GM23338 (cell line): ENCODE results near the gene PABPC3. TPM values are rescaled to one million over a fixed set of nuclear protein-coding genes. Genes with fewer than 3 reads are reported as not detected.

Source experiments
- ATAC-seq: fragments of 200-7000 bp; cut with Tn5 transposase; 3 replicates; pipeline ENCODE4 v1.9.1; 2020
- DNase-seq: peaks from one replicate; pipeline ENCODE4 v3.0.0-alpha.2; 2015; ENCODE audit warnings: low spot score
- H2AFZ ChIP-seq: fragments of 200-600 bp; sonication (generic); 2 replicates; pipeline ENCODE4 v1.8.0; 2016; ENCODE audit warnings: antibody characterized with exemption, mild to moderate bottlenecking, moderate library complexity
- H3F3A ChIP-seq: fragments of 200-600 bp; sonication (generic); replicated peaks from 2 replicates; pipeline ENCODE4 v1.8.0; 2017; ENCODE audit warnings: antibody characterized with exemption, mixed run types, low read depth
- H3K27ac ChIP-seq: fragments of 200-600 bp; sonication (generic); 2 replicates; pipeline ENCODE4 v1.6.1; 2016; ENCODE audit warnings: low read depth
- H3K27me3 ChIP-seq: fragments of 200-600 bp; sonication (generic); 2 replicates; pipeline ENCODE4 v1.8.0; 2016; ENCODE audit warnings: mild to moderate bottlenecking, mixed run types, moderate library complexity; ENCODE audit not compliant: insufficient read depth
- H3K36me3 ChIP-seq: fragments of 200-600 bp; sonication (generic); 2 replicates; pipeline ENCODE4 v1.8.0; 2016; ENCODE audit warnings: mild to moderate bottlenecking; ENCODE audit not compliant: insufficient read depth
- H3K4me1 ChIP-seq: fragments of 200-600 bp; sonication (generic); 2 replicates; pipeline ENCODE4 v1.8.0; 2016; ENCODE audit warnings: mild to moderate bottlenecking, moderate library complexity; ENCODE audit not compliant: insufficient read depth
- H3K4me2 ChIP-seq: fragments of 200-600 bp; sonication (generic); 2 replicates; pipeline ENCODE4 v1.7.1; 2017; ENCODE audit warnings: mixed run types
- H3K4me3 ChIP-seq: fragments of 200-600 bp; sonication (generic); 2 replicates; pipeline ENCODE4 v1.6.1; 2016; ENCODE audit warnings: mixed run types
- H3K79me2 ChIP-seq: fragments of 200-600 bp; sonication (generic); replicated peaks from 2 replicates; pipeline ENCODE4 v1.8.0; 2017; ENCODE audit warnings: mild to moderate bottlenecking; ENCODE audit not compliant: insufficient read depth
- H3K9me2 ChIP-seq: fragments of 200-600 bp; sonication (generic); 2 replicates; pipeline ENCODE4 v1.8.0; 2017; ENCODE audit not compliant: insufficient read depth
- H4K20me1 ChIP-seq: fragments of 200-600 bp; sonication (generic); replicated peaks from 2 replicates; pipeline ENCODE4 v1.8.0; 2017; ENCODE audit warnings: mild to moderate bottlenecking; ENCODE audit not compliant: insufficient read depth
- H3K27ac Mint-ChIP-seq: 2 replicates; pipeline ENCODE4 v1.8.0; 2020; ENCODE audit warnings: inconsistent platforms, mild to moderate bottlenecking, moderate library complexity, mixed read lengths
- H3K27me3 Mint-ChIP-seq: 3 replicates; pipeline ENCODE4 v1.8.0; 2022; ENCODE audit warnings: low read depth, mild to moderate bottlenecking, moderate library complexity, mixed read lengths, inconsistent platforms; ENCODE audit not compliant: insufficient read depth, poor library complexity
- H3K36me3 Mint-ChIP-seq: 3 replicates; pipeline ENCODE4 v1.8.0; 2021; ENCODE audit warnings: low read depth, mild to moderate bottlenecking, inconsistent platforms, moderate library complexity, mixed read lengths
- H3K4me1 Mint-ChIP-seq: 3 replicates; pipeline ENCODE4 v1.8.0; 2020; ENCODE audit warnings: mild to moderate bottlenecking, inconsistent platforms, mixed read lengths
- H3K4me3 Mint-ChIP-seq: 3 replicates; pipeline ENCODE4 v1.8.0; 2021; ENCODE audit warnings: moderate library complexity, mild to moderate bottlenecking, inconsistent platforms, mixed read lengths
- H3K9me3 Mint-ChIP-seq: 3 replicates; pipeline ENCODE4 v1.8.0; 2020; ENCODE audit warnings: moderate library complexity, mild to moderate bottlenecking, inconsistent platforms, mixed read lengths
- CREB1 ChIP-seq: fragments of 250-450 bp; sonication (Bioruptor Pico); IDR thresholded peaks from 2 replicates; pipeline ENCODE4 v1.5.0; 2020; ENCODE audit warnings: low read depth, mild to moderate bottlenecking, moderate library complexity
- EZH2 ChIP-seq: fragments of 200-600 bp; sonication (generic); IDR thresholded peaks from one replicate; pipeline ENCODE4 v1.8.0; 2017; ENCODE audit warnings: antibody characterized with exemption, mild to moderate bottlenecking, low read depth; ENCODE audit not compliant: unreplicated experiment
- EZH2phosphoT487 ChIP-seq: fragments of 200-600 bp; sonication (generic); IDR thresholded peaks from one replicate; pipeline ENCODE4 v1.8.1; 2018; ENCODE audit warnings: antibody characterized with exemption; ENCODE audit not compliant: unreplicated experiment
- JUNB ChIP-seq: IDR thresholded peaks from one replicate; pipeline ENCODE4 v1.6.1; 2016; ENCODE audit warnings: antibody characterized with exemption; ENCODE audit not compliant: unreplicated experiment
- NANOG ChIP-seq: IDR thresholded peaks from 2 replicates; pipeline ENCODE4 v1.6.1; 2016; ENCODE audit warnings: antibody characterized with exemption, borderline replicate concordance
- POLR2AphosphoS5 ChIP-seq: IDR thresholded peaks from 2 replicates; pipeline ENCODE4 v1.6.1; 2016; ENCODE audit warnings: antibody characterized with exemption, low read depth
- STAT1 ChIP-seq: IDR thresholded peaks from one replicate; pipeline ENCODE4 v1.6.1; 2016; ENCODE audit warnings: antibody characterized with exemption; ENCODE audit not compliant: unreplicated experiment
- ZNF114 ChIP-seq: fragments of 250-450 bp; sonication (Bioruptor Pico); IDR thresholded peaks from 2 replicates; pipeline ENCODE4 v1.5.0; 2020; ENCODE audit warnings: mild to moderate bottlenecking, moderate library complexity
- ZNF331 ChIP-seq: fragments of 250-450 bp; sonication (Bioruptor Pico); IDR thresholded peaks from 2 replicates; pipeline ENCODE4 v1.5.0; 2020; ENCODE audit warnings: low read depth, mild to moderate bottlenecking, moderate library complexity
- polyA plus RNA-seq: library from polyadenylated mRNA; unstranded; fragments of >200 nt; fragmentation: Nextera tagmentation; extraction: Ambion mirVana; gene quantifications from 2 replicates; pipeline ENCODE4 v1.2.1, GENCODE V29; 2016
- total RNA-seq: library from RNA; depleted of rRNA; stranded (reverse); fragments of >200 nt; shearing (Covaris generic); gene quantifications from 2 replicates; pipeline ENCODE4 v1.2.3, GENCODE V29; 2014
- TF ChIP-seq, protein P1 (sequence below): IDR thresholded peaks from one replicate; pipeline ENCODE4 v1.6.1; 2018; ENCODE audit warnings: antibody characterized with exemption; ENCODE audit not compliant: unreplicated experiment
- TF ChIP-seq, protein P2 (sequence below): fragments of 250-450 bp; sonication (Bioruptor Pico); IDR thresholded peaks from 2 replicates; pipeline ENCODE4 v1.5.0; 2020; ENCODE audit warnings: mild to moderate bottlenecking, moderate library complexity
- TF ChIP-seq, protein P3 (sequence below): IDR thresholded peaks from 2 replicates; pipeline ENCODE4 v1.6.1; 2016; ENCODE audit warnings: antibody characterized with exemption
- TF ChIP-seq, protein P4 (sequence below), 2 experiments: fragments of 200-600 bp in 1 of 2; sonication (generic) in 1 of 2; conservative IDR thresholded peaks; 2 replicates each; pipeline versions ENCODE4 v1.5.1 to v1.6.1; 2016 to 2017; ENCODE audit warnings: antibody characterized with exemption in 2 of 2, low read depth in 2 of 2, mild to moderate bottlenecking in 2 of 2, moderate library complexity in 1 of 2

PABPC3 gene
- total and polyA plus RNA-seq, 2 experiments from 2014 or later = 0.55 to 1.2 TPM

DNA sequence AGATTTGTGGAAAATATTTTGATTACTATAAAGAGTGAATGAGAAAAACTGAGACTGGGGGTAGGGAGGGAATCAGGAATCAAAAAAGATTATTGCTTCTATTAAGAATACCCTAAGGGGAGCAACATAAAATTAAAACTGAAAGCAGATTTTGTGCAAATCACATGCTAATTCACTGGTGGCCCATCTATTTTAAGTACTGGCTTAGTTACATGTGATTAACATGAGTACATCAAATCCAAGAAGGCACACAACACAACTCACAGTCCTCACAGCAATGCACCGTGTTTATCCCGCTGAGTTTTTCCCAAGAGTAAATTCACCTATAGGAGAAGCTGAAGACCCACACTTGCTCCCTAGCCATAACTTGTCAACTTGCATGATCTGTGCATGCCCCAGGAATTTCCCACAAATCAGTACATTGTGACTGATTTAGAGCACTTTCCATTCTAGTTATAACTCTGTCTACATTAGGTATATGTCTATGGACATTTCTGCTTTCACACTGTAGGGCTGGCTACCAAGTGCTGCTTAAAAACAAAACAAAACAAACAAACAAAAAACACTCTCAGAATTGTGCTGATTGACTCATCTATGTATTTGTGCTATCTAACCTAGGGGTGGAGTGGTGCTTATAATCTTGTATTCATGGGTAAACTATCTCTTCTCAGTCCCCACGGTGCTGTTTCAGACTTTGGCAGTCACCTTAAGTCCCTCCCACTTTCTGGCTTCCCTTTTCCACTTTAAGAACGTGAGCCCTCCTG, 51.9 kb downstream of the PABPC3 start:
- Histone ChIP-seq H4K20me1 (no peaks in the 10 kb centered on the region), H3K27ac (no peak overlapping the region), H3K4me2 (no peak overlapping the region), H3K27me3 (no peaks in the 10 kb centered on the region), H3K9me2 (0 out of 2 replicates have a peak, but pooled peaks cover 6% of the 10 kb centered on the region), H3K4me1 (peaks cover 24% of the 10 kb centered on the region), H3K4me3 (no peak overlapping the region), H3K79me2 (no peaks in the 10 kb centered on the region), H2AFZ (no peak overlapping the region), H3K36me3 (0 out of 2 replicates have a peak, but pooled peaks cover 4% of the 10 kb centered on the region), H3F3A (no peaks in the 10 kb centered on the region)
- H3K4me3 Mint-ChIP-seq = no peak overlapping the region
- TF ChIP-seq STAT1 = no peak
- TF ChIP-seq, protein P1, sequence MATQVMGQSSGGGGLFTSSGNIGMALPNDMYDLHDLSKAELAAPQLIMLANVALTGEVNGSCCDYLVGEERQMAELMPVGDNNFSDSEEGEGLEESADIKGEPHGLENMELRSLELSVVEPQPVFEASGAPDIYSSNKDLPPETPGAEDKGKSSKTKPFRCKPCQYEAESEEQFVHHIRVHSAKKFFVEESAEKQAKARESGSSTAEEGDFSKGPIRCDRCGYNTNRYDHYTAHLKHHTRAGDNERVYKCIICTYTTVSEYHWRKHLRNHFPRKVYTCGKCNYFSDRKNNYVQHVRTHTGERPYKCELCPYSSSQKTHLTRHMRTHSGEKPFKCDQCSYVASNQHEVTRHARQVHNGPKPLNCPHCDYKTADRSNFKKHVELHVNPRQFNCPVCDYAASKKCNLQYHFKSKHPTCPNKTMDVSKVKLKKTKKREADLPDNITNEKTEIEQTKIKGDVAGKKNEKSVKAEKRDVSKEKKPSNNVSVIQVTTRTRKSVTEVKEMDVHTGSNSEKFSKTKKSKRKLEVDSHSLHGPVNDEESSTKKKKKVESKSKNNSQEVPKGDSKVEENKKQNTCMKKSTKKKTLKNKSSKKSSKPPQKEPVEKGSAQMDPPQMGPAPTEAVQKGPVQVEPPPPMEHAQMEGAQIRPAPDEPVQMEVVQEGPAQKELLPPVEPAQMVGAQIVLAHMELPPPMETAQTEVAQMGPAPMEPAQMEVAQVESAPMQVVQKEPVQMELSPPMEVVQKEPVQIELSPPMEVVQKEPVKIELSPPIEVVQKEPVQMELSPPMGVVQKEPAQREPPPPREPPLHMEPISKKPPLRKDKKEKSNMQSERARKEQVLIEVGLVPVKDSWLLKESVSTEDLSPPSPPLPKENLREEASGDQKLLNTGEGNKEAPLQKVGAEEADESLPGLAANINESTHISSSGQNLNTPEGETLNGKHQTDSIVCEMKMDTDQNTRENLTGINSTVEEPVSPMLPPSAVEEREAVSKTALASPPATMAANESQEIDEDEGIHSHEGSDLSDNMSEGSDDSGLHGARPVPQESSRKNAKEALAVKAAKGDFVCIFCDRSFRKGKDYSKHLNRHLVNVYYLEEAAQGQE = no peak
- TF ChIP-seq EZH2 = no peak
- TF ChIP-seq, protein P2, sequence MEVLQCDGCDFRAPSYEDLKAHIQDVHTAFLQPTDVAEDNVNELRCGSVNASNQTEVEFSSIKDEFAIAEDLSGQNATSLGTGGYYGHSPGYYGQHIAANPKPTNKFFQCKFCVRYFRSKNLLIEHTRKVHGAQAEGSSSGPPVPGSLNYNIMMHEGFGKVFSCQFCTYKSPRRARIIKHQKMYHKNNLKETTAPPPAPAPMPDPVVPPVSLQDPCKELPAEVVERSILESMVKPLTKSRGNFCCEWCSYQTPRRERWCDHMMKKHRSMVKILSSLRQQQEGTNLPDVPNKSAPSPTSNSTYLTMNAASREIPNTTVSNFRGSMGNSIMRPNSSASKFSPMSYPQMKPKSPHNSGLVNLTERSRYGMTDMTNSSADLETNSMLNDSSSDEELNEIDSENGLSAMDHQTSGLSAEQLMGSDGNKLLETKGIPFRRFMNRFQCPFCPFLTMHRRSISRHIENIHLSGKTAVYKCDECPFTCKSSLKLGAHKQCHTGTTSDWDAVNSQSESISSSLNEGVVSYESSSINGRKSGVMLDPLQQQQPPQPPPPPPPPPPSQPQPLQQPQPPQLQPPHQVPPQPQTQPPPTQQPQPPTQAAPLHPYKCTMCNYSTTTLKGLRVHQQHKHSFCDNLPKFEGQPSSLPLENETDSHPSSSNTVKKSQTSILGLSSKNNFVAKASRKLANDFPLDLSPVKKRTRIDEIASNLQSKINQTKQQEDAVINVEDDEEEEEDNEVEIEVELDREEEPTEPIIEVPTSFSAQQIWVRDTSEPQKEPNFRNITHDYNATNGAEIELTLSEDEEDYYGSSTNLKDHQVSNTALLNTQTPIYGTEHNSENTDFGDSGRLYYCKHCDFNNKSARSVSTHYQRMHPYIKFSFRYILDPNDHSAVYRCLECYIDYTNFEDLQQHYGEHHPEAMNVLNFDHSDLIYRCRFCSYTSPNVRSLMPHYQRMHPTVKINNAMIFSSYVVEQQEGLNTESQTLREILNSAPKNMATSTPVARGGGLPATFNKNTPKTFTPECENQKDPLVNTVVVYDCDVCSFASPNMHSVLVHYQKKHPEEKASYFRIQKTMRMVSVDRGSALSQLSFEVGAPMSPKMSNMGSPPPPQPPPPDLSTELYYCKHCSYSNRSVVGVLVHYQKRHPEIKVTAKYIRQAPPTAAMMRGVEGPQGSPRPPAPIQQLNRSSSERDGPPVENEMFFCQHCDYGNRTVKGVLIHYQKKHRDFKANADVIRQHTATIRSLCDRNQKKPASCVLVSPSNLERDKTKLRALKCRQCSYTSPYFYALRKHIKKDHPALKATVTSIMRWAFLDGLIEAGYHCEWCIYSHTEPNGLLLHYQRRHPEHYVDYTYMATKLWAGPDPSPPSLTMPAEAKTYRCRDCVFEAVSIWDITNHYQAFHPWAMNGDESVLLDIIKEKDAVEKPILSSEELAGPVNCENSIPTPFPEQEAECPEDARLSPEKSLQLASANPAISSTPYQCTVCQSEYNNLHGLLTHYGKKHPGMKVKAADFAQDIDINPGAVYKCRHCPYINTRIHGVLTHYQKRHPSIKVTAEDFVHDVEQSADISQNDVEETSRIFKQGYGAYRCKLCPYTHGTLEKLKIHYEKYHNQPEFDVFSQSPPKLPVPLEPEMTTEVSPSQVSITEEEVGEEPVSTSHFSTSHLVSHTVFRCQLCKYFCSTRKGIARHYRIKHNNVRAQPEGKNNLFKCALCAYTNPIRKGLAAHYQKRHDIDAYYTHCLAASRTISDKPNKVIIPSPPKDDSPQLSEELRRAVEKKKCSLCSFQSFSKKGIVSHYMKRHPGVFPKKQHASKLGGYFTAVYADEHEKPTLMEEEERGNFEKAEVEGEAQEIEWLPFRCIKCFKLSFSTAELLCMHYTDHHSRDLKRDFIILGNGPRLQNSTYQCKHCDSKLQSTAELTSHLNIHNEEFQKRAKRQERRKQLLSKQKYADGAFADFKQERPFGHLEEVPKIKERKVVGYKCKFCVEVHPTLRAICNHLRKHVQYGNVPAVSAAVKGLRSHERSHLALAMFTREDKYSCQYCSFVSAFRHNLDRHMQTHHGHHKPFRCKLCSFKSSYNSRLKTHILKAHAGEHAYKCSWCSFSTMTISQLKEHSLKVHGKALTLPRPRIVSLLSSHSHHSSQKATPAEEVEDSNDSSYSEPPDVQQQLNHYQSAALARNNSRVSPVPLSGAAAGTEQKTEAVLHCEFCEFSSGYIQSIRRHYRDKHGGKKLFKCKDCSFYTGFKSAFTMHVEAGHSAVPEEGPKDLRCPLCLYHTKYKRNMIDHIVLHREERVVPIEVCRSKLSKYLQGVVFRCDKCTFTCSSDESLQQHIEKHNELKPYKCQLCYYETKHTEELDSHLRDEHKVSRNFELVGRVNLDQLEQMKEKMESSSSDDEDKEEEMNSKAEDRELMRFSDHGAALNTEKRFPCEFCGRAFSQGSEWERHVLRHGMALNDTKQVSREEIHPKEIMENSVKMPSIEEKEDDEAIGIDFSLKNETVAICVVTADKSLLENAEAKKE (CRISPR knock-in tag) = no peak
- TF ChIP-seq, protein P3, sequence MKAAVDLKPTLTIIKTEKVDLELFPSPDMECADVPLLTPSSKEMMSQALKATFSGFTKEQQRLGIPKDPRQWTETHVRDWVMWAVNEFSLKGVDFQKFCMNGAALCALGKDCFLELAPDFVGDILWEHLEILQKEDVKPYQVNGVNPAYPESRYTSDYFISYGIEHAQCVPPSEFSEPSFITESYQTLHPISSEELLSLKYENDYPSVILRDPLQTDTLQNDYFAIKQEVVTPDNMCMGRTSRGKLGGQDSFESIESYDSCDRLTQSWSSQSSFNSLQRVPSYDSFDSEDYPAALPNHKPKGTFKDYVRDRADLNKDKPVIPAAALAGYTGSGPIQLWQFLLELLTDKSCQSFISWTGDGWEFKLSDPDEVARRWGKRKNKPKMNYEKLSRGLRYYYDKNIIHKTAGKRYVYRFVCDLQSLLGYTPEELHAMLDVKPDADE = no peak
- no peak for TF ChIP-seq ZNF331 (CRISPR knock-in tag)
- TF ChIP-seq CREB1 = no peak
- TF ChIP-seq POLR2AphosphoS5 = no peak
- TF ChIP-seq, protein P4, sequence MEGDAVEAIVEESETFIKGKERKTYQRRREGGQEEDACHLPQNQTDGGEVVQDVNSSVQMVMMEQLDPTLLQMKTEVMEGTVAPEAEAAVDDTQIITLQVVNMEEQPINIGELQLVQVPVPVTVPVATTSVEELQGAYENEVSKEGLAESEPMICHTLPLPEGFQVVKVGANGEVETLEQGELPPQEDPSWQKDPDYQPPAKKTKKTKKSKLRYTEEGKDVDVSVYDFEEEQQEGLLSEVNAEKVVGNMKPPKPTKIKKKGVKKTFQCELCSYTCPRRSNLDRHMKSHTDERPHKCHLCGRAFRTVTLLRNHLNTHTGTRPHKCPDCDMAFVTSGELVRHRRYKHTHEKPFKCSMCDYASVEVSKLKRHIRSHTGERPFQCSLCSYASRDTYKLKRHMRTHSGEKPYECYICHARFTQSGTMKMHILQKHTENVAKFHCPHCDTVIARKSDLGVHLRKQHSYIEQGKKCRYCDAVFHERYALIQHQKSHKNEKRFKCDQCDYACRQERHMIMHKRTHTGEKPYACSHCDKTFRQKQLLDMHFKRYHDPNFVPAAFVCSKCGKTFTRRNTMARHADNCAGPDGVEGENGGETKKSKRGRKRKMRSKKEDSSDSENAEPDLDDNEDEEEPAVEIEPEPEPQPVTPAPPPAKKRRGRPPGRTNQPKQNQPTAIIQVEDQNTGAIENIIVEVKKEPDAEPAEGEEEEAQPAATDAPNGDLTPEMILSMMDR (conservative IDR thresholded peaks at IDR 0.05; ENCODE audit: low read depth in 2 of 2) = no peak
- no peak for TF ChIP-seq ZNF114 (CRISPR knock-in tag)
- TF ChIP-seq NANOG = no peak
- no peak for TF ChIP-seq JUNB
- TF ChIP-seq EZH2phosphoT487 = no peak
- peaks cover 7% of the 10 kb centered on the region for H3K27me3 Mint-ChIP-seq
- no peak overlapping the region for H3K27ac Mint-ChIP-seq
- H3K36me3 Mint-ChIP-seq = peaks cover 5% of the 10 kb centered on the region; the same call in 1 of the 3 replicates
- H3K9me3 Mint-ChIP-seq = peaks cover 5% of the 10 kb centered on the region; the same call in 2 of the 3 replicates
- peaks cover 24% of the 10 kb centered on the region for H3K4me1 Mint-ChIP-seq
- no peak for DNase-seq
- ATAC-seq = no peak
